A204.1 (cell line): ENCODE results near the gene ST6GALNAC5.
"Not testable (repeated sequence)": the region's sequence is repeated elsewhere in the genome, so short reads cannot be mapped to it uniquely, and the experiment has no call there.

Experiments used
- FAIRE-seq: peaks from 2 replicates; lab custom pipeline; 2012; peaks lifted over from hg19 to GRCh38; lab: Jason Lieb, UNC

Gene ST6GALNAC5

DNA sequence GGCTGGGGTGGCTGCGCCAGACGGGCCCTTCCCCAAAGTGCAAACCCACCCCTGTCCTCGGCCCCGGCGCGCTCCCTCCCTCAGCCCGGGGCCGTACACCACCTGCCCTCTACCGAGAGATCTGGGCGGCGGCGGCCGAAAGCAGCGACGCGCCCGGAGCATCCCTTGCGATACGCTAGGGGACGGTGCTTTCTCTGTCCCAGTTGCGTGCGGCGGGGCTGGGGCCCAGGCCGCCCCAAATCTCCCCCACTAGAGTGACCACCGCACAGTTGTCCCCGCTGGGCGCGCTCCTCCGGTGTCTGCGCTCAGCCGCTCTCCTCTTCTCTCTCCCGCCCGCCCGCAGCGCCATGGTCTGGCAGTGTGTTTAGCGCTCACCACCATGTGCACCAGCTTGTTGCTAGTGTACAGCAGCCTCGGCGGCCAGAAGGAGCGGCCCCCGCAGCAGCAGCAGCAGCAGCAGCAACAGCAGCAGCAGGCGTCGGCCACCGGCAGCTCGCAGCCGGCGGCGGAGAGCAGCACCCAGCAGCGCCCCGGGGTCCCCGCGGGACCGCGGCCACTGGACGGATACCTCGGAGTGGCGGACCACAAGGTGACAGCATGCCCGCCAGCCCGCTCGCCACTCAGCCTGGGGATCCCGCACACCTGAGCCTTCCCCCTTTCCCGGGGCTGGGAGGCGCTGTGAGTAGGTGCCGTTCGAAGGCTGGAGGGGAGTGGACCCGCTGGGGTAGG, 1.0 kb downstream of the ST6GALNAC5 start:
- FAIRE-seq = no peak

DNA sequence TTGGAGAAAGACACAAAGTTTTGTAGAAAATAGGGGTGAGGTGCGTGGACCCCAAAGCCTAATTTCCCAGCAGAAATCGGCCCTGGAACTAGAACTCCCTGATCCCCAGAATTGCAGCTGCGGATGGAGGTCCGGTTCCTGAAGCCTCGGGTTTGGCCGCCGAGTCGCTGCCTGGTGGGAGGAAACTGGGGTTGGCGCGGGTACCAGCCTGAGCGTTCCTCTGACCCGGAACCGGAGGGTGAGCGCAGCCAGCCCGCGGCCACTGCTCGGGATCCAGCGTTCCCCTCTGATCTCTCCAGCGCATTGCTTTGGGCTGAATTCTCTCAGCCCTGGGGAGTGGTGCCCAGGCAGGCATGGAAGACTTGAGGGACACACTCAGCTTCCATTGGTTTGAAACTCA, 1.6 kb downstream of the ST6GALNAC5 start:
- no peak for FAIRE-seq

DNA sequence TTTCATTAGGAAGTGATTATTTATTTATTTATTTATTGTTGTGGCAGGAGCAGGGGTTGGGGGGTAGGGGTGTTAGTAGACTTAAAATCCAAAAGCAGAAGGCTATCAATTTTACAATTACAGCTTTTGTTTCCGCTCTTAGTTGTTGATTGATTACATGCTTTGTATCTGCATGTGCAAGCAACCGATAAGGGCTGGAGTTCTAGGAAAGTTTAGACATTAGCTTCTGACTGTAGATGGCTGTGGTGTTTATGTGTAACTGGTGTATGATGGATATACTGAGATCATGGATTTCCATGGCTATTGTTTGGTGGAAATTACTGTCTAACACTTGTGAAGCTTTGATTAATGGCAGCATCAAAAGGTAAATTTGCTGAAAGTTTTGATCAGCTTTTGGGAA, 2.8 kb downstream of the ST6GALNAC5 start:
- FAIRE-seq = no peak

DNA sequence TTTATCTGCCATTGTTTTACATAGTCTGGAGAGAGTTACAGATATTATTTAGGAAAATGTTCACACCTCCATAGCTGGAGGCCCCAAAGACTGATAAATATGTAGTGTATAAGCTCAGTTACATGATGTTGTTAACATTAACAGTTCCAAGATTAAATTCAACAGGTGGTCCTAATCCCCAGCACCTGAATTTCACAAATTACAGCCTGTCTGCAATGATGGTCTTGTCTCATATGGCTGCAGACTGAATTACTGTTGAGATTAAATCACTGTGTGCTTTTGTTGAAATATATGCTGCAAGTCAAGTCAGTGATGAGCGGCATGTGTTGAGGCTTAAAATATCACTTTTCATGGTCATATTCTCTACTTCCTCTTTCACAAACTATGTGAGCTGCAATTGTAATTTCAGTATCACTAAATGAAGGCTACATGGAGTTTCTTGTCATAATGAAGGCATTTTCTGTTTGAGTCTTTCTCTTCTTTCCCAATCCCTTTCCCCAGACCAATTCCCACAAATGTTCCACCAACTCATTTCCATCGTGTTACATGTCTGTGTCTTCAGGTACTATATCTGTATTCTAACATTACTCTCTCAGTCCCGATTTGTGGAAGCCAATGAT, 4.2 kb downstream of the ST6GALNAC5 start:
- no peak for FAIRE-seq

DNA sequence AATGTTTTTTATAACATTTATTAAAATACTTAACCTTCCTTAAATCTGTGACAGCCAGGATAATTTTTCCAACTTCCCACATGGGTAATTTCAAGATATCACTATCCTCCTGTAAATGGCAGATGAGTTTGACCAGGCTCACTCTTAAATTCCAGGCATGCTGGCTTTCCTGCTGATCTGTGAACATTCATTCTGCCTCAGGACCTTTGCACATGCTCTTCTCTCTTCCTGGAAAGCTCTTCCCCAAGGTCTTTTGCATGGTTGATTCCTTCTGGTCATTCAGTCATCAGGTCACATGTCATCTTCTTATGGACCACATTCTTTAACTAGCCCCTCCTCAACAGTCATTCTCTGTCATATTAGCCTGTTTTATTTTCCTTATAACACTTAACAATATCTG, 5.7 kb downstream of the ST6GALNAC5 start:
- no peak for FAIRE-seq

DNA sequence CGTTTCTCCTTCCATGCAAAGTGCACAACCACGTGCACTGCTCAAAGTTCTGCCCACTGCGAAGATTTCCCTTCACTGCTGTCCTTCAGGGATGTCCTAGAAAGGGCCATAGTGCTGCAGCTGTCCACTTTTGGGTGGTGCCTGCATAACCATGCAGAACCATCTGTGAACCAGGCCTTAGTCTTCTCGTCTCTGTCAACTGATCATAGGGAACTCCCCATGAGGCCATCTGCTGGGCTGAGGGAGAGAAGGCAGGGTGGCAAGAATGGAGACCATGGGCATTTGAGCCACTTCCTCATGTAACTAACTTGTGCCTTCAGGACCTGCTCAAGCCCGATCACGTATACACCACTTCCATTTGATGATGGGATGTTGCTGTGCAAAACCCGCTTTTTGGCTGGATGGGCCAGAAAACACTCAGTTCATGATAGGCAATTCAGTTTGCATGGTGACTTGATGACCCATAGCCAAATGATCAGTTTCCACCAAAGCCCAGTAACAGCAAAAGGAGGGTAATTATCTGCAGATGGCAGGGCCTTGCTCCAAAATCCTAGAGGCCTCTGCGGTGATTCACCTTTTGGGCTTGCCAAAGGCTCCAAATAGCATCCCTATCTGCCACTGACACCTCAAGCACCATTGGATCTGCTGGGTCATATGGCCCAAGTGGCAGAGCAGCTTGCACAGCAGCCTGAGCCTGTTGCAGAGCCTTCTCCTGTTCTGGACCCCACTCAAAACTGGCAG, 9.5 kb downstream of the ST6GALNAC5 start:
- FAIRE-seq = no peak

DNA sequence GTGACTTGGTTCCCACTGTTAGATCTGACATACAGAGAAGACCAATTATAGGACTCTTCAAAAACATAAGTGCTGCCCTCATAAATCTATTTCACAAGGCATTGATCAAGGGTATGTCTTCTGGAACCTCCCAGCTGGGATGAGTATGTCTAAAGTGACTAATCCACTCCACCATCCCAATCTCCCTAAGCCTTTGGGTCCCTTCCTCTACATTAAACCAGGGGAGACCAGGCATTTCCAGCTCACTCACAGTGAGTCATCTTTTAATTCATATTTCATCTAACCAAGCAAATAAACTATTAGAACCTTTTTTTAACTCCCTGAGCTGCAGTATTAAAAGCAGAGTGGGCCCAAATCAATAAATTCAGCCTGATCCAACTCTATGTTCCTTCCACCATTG, 11.7 kb downstream of the ST6GALNAC5 start:
- not testable (repeated sequence) for FAIRE-seq

DNA sequence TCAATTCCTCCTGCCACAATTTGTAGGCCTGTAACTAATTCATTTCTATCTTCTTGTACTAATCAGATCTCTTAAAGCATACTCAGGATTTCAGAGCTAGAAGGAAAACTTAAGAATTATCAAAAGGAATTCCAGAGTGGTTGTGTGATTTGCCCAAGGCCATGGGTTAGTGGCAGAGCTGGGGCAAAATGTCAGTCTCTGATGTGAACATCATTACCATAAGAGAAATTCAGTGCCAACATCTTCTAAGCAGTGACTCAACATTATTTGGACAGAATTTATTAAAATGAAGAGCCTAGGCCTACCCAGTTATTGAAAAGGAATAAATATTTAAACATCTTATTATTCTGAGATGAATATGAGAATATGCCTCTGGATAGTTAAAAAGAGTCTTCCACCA, 14.5 kb downstream of the ST6GALNAC5 start:
- no peak for FAIRE-seq

DNA sequence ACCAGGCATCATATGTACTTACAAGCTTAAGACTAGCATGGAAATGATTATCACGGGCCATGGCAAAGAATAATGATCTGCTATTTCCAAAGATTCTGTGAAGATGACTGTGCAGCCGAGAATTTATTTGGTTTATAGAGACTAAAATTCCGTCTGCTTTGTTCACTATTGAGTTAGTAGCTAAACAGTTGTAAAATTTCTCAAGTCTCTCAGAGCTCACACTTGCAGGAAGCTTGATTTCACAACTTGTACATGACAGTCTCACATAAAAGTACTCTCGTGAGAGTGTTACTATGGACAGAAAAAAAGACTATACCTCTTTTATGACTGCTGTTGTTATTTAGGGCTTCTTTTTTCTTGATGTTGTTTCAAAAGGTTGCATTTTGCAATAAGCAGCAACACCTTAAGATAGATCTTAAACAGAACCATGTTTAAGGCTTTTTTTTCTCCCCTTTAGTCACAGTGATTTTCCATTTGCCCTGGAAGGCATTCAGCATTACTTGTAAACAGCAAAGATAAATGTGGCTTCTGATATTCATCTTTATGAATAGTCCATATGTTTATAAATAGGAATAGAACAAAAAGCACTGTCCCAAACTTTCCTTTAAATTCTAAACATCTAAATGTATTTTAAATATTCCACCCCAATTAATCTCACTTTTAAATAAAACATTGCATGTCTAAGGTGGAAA, 24.8 kb downstream of the ST6GALNAC5 start:
- no peak for FAIRE-seq

DNA sequence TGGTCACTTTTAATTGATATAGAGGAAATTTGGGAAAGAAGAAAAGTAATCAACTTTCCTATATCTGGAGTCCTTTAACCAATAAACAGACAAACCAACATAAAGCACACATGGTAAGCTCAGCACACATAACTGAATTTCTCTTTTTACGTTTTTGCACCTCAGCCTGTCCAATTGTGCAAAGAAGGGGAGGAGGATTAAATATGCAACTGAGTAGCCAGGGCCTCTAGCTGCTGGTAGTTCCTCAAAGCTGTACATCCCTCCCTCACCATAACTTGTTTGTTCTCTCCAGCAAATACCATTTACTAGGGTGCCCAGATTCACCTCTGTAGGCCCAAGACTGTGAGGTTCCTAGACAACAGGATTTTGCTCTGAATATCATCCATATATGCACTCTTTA, 25.4 kb downstream of the ST6GALNAC5 start:
- no peak for FAIRE-seq

DNA sequence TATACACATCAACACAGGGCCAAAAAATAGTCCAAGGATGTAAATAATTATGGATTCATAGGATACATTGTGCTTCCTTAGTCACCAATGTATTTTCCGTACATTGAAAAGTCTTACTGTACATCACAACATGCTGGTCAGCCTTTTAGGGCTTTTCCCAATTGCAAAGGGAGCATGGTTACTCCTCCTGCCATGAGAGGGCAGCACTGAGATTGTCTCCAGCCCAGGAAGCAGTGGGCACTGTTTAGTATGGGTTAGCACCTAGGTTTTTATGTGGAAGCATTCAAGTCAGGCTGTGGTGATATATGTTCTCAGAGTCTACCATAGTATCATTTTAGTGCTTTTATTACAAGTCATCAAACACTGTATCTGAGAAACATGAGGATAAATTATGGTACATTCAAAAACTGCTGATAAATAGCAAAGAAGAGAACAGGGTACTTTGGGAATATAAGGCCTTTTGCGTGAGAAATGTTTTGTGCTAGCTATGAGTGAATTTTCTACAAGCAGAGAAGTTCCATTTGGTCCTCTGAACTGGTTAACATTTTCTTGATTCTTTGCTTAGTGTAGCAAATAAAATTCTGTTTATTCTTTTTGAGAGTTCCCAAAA, 34.0 kb downstream of the ST6GALNAC5 start:
- FAIRE-seq = no peak

DNA sequence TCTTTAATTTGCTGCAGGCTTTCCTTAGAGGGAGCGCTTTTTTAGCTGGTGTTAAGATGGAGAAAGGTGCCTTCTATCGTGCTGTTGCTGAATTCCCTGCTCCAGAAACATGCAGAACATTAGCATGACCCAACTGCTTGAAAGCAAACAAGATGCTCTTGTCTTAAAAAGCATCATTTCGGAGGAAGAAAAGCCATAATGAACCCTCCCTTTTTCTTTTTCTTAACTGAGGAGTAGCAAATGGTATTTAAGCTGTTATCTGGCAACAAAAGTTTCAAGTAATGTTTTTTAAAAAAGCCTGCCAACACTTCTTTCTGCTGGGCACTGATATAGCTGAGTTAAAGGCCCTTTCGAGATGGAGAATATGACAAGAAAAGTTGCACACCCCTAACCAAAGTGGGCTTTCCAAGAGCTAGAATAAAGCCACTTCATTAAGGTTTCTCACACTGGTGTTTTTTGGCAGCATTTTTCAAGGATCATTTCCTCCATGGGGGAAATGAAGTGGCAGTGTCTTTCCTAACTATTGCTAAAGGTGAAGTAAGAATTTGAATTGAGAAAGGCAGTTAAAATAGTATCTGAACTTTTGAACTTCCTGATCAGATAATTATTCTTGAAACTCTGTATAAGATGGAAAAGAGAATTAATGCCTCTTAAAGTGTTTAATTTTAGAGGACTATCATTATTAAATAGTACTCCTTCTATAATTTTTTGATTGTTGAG, 38.8 kb downstream of the ST6GALNAC5 start:
- FAIRE-seq = no peak

DNA sequence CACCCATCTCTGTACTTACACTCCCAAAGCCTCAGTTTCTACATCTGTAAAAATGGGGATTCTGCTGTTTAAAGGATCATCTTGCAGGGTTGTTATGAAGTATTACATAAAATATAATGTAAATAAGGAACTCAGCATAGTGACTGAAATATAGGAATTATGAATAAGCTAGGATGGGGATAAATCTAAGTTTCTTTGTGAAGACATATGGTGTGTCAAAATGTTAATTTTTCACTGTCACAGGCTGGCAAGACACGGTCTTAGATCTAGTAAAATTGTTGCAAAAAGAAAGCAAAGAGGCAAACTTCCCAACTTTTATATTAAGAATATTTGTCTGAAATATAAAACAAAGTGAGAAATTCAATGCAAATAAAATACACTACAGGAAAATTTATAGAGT, 42.0 kb downstream of the ST6GALNAC5 start:
- no peak for FAIRE-seq

DNA sequence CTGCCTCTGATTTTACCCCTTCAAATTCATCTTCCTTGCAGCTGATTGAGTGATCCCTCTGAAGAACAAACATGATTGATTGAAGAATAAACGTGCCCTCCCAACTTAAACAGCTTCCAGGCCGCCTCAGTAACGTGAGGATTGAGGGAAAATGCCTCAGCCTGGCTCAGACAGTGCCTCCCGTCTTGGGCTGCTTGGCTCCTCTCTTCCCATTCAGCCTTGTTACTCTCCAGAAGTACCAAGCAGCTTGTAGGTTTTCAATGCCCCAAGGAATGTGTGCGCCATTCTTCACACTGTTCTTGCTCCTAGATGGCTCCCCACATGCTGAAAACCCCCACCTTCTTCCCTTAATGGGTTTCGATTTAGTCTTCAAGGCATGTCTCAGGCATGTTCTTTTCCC, 51.8 kb downstream of the ST6GALNAC5 start:
- FAIRE-seq = no peak

DNA sequence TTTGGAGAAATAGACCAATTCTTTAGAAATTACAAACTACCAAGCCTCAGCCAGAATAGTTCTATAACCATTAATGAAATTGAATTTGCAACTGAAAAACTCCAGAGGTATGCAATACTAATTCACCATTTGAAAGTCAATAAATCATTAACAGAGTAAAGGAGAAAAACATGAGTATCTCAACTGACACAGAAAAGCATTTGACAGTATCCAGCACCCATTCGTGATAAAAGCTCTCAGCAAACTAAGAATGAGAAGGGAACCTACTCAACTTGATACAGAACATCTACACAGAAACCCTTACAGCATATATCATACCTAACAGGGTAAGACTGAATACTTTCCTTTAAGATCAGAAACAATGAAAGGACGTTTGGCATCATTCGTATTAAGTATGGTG, 54.3 kb downstream of the ST6GALNAC5 start:
- FAIRE-seq = no peak

DNA sequence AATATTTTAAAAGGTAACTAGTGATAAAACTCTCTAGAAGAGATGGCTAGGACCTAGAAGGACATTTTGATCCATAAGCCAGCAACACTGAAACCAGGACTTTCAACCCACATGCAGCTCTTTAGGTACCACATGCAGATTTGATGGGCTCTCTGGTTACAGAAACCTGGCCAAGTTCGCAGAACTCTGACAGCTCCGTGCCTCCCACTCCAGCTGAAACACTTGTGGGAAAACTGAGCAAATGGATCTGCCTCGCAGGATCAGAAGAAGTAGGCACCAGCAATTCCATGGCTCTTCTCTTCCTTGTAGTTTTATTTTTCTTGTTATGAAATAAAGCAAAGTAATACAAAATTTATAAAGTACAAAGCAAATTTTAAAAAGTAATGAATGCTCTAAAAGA, 58.5 kb downstream of the ST6GALNAC5 start:
- FAIRE-seq = no peak

DNA sequence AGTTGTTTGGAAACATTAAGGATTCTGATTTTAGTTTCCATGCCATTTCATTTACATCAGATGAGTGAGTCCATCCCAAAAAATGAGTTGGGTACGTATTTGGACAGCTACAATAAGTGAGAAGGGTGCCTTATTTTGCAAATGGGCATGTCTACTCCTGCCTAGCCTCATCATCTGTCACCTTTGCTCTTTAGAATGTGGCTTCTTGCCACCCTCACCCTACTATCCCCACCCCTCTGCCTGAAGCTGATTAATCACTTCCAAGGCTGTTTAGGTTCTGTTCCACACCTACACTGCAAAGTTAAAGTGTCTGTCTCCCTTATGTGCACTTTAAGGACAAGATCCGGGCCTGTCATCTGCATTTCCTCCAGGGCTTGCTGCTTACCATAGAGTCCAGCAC, 61.2 kb downstream of the ST6GALNAC5 start:
- FAIRE-seq = no peak

DNA sequence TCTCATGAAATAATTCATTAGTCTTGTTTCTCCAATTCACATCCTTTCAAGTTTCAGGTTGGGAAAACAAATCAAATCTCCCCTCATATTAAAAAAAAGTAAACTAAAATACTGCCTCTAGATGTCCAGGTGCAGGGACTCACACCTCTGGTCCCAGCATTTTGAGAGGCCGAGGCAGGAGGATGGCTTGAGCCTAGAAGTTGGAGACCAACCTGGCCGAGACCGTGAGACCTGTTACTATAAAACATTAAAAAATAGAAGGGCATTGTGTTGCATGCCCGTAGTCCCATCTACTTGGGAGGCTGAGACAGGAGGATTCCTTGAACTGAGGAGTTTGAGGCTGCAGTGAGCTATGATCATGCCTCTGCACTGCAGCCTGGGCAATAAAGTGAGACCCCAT, 61.9 kb downstream of the ST6GALNAC5 start:
- FAIRE-seq = no peak

DNA sequence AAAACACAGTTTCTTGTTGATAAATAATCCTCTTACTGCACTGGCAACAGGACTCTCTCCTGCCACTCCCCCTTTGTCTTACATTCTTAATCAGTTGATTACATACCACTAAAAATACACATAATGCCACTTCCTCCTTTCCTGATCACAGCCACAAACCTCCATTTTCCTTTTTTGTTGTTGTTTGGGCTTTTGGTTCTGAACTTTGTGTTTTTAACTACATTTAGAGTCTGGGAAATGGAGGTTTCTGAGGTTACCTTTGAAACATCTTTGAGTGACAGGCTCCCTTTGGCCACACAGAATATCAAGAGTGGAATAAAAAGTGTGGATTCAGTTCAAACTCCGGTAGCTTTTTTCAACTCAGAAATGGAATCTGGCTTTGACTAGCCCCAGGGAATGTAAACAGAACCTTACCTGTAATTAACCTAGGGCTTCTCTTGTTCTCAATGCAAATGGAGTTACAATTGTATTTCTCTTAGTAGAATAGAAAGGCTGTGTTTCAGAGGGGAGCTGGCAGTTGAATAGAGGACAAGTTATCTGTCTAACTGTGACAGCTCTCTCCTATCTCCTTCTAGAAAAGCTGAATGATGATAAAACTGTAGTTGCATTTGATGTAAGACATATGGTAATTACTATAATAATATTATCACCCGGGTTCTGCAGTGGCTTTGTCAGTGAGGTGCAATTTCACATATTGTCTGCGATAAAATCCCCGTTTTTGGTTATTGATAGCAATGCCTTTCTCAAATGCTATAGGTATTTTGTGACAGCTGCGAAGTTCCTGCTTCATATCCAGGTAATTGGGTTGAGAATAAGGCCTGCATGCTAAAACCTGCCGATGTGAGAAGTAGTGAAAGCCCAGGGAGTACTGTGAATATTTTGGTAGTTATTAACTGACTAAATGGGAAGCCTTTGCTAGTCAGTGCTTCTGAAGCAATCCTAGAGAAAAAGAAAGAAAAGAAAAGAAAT, 66.9 kb downstream of the ST6GALNAC5 start:
- no peak for FAIRE-seq

DNA sequence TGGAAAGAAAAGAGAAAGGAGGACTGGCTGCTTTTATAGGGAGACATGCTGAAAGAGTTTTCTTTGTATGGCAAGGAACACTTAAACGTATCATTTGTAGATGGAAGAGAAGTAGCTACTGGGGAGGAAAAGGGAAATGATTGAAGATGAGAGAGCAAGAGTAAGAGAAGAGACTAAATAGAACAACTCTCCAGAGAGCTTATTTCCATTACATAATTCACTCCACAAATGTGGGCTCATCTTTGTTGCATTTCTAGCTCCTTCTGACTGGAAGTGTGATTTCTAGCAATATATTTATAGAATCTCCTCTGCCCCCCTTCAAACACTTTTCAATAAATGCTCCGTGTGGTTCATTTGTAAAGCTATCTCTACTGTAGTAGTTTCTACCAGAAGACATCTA, 71.0 kb downstream of the ST6GALNAC5 start:
- FAIRE-seq = no peak
